ENCODE data around the gene PTPRU.

PTPRU gene

GRCh38 chr1:29358183-29358582 is 121.9 kb downstream of the PTPRU start:
- Mint-ChIP-seq H3K9me3 (no peaks in the 10 kb centered on the region), H3K4me1 (no peaks in the 10 kb centered on the region), H3K36me3 (no peaks in the 10 kb centered on the region), H3K27me3 (peaks cover 15% of the 10 kb centered on the region), H3K27ac (no peak overlapping the region), H3K4me3 (no peak overlapping the region)
- CTCF ChIA-PET, result no interaction called here
- no peak for DNase-seq

GRCh38 chr1:29360768-29361167 is 124.4 kb downstream of the PTPRU start:
- Mint-ChIP-seq H3K9me3 (no peaks in the 10 kb centered on the region), H3K27ac (no peak overlapping the region), H3K36me3 (no peaks in the 10 kb centered on the region), H3K4me1 (no peaks in the 10 kb centered on the region), H3K4me3 (no peak overlapping the region), H3K27me3 (peaks cover 15% of the 10 kb centered on the region)
- CTCF ChIA-PET, result no interaction called here
- DNase-seq, result no peak

- Mint-ChIP-seq H3K27ac (no peak overlapping the region), H3K4me3 (no peak overlapping the region), H3K36me3 (no peaks in the 10 kb centered on the region), H3K9me3 (no peaks in the 10 kb centered on the region), H3K4me1 (no peaks in the 10 kb centered on the region), H3K27me3 (peaks cover 10% of the 10 kb centered on the region)
- CTCF ChIA-PET, result no interaction called here
- DNase-seq, result no peak
Observed at GRCh38 chr1:29361686-29362085, 125.4 kb downstream of the PTPRU start.

- DNase-seq, result no peak
- H3K9me3 Mint-ChIP-seq, result no peaks in the 10 kb centered on the region
- H3K27me3 Mint-ChIP-seq, result peaks cover 7% of the 10 kb centered on the region
- CTCF ChIA-PET, result no interaction called here
- H3K4me1 Mint-ChIP-seq, result no peaks in the 10 kb centered on the region
- no peak overlapping the region for H3K4me3 Mint-ChIP-seq
- no peaks in the 10 kb centered on the region for H3K36me3 Mint-ChIP-seq
- no peak overlapping the region for H3K27ac Mint-ChIP-seq
Observed at GRCh38 chr1:29362116-29362515, 125.8 kb downstream of the PTPRU start.

- Mint-ChIP-seq H3K27ac (no peak overlapping the region), H3K27me3 (peaks cover 5% of the 10 kb centered on the region), H3K4me3 (no peak overlapping the region), H3K9me3 (no peaks in the 10 kb centered on the region), H3K4me1 (no peaks in the 10 kb centered on the region), H3K36me3 (no peaks in the 10 kb centered on the region)
- CTCF ChIA-PET, result no interaction called here
- no peak for DNase-seq
Observed at GRCh38 chr1:29362764-29363163, 126.4 kb downstream of the PTPRU start.

- no peak for DNase-seq
- Mint-ChIP-seq H3K4me3 (no peak overlapping the region), H3K4me1 (no peaks in the 10 kb centered on the region), H3K27ac (no peak overlapping the region), H3K36me3 (no peaks in the 10 kb centered on the region), H3K27me3 (peaks cover 5% of the 10 kb centered on the region), H3K9me3 (no peaks in the 10 kb centered on the region)
- CTCF ChIA-PET, result no interaction called here
Observed at GRCh38 chr1:29363536-29363935, 127.2 kb downstream of the PTPRU start.

- CTCF ChIA-PET, result no interaction called here
- Mint-ChIP-seq H3K4me1 (no peaks in the 10 kb centered on the region), H3K9me3 (no peaks in the 10 kb centered on the region), H3K4me3 (no peak overlapping the region), H3K36me3 (no peaks in the 10 kb centered on the region), H3K27me3 (peaks cover 5% of the 10 kb centered on the region), H3K27ac (no peak overlapping the region)
- no peak for DNase-seq
Observed at GRCh38 chr1:29364101-29364678, 127.9 kb downstream of the PTPRU start.

GRCh38 chr1:29365906-29366670 is 129.8 kb downstream of the PTPRU start:
- H3K27ac Mint-ChIP-seq, result no peak overlapping the region
- no peaks in the 10 kb centered on the region for H3K9me3 Mint-ChIP-seq
- DNase-seq, result no peak
- H3K27me3 Mint-ChIP-seq, result peaks cover 11% of the 10 kb centered on the region
- CTCF ChIA-PET, result no interaction called here
- no peaks in the 10 kb centered on the region for H3K4me1 Mint-ChIP-seq
- no peak overlapping the region for H3K4me3 Mint-ChIP-seq
- H3K36me3 Mint-ChIP-seq, result no peaks in the 10 kb centered on the region

GRCh38 chr1:29368936-29369932 is 132.9 kb downstream of the PTPRU start:
- Mint-ChIP-seq H3K9me3 (no peaks in the 10 kb centered on the region), H3K36me3 (no peaks in the 10 kb centered on the region), H3K27ac (no peak overlapping the region), H3K27me3 (peaks cover 23% of the 10 kb centered on the region), H3K4me1 (no peaks in the 10 kb centered on the region), H3K4me3 (no peak overlapping the region)
- DNase-seq, result no peak
- CTCF ChIA-PET, result no interaction called here

GRCh38 chr1:29370067-29370466 is 133.7 kb downstream of the PTPRU start:
- no peaks in the 10 kb centered on the region for H3K4me1 Mint-ChIP-seq
- no peak for DNase-seq
- no peaks in the 10 kb centered on the region for H3K36me3 Mint-ChIP-seq
- peaks cover 22% of the 10 kb centered on the region for H3K27me3 Mint-ChIP-seq
- H3K9me3 Mint-ChIP-seq, result no peaks in the 10 kb centered on the region
- H3K4me3 Mint-ChIP-seq, result no peak overlapping the region
- no peak overlapping the region for H3K27ac Mint-ChIP-seq
- CTCF ChIA-PET, result no interaction called here

- Mint-ChIP-seq H3K36me3 (no peaks in the 10 kb centered on the region), H3K4me3 (no peak overlapping the region), H3K4me1 (no peaks in the 10 kb centered on the region), H3K27ac (no peak overlapping the region), H3K9me3 (no peaks in the 10 kb centered on the region), H3K27me3 (peaks cover 22% of the 10 kb centered on the region)
- DNase-seq, result no peak
- CTCF ChIA-PET, result no interaction called here
Observed at GRCh38 chr1:29371332-29371731, 135.0 kb downstream of the PTPRU start.

GRCh38 chr1:29372108-29372507 is 135.8 kb downstream of the PTPRU start:
- Mint-ChIP-seq H3K4me1 (no peaks in the 10 kb centered on the region), H3K27ac (no peak overlapping the region), H3K4me3 (no peak overlapping the region), H3K27me3 (peaks cover 24% of the 10 kb centered on the region), H3K36me3 (no peaks in the 10 kb centered on the region), H3K9me3 (no peaks in the 10 kb centered on the region)
- DNase-seq, result no peak
- CTCF ChIA-PET, result interaction anchor here (0.9 kb wide), 1 partner anchor 29 kb away, joined by 3 read pairs; no protein-coding TSS in a partner anchor
